CD14-positive monocyte (primary cell): Measurements from ENCODE around the gene PWWP2B. TPM values are rescaled to one million over a fixed set of nuclear protein-coding genes. Genes with fewer than 3 reads are reported as not detected.

Experiments
- DNase-seq, 3 donors: peaks; one replicate each; pipeline ENCODE4 v3.0.0-alpha.2; 2011 to 2022
- H2AFZ ChIP-seq: 2 replicates; pipeline ENCODE4 v1.6.0; 2012; ENCODE audit warnings: mild to moderate bottlenecking, low read depth, low read length, inconsistent platforms; ENCODE audit not compliant: insufficient read depth, poor library complexity, severe bottlenecking
- H3K27ac ChIP-seq, 2 donors: 1 replicate in 1 of 2; 2 replicates in 1 of 2; pipeline ENCODE4 v1.5.1; 2012 to 2013; ENCODE audit warnings: low read length in 2 of 2, control low read depth in 1 of 2, inconsistent platforms in 1 of 2, low read depth in 1 of 2, mild to moderate bottlenecking in 1 of 2
- H3K27me3 ChIP-seq, 2 donors: one replicate each; pipeline versions ENCODE4 v1.6.0 to v1.6.1; 2011 to 2013; ENCODE audit warnings: low read length in 2 of 2; ENCODE audit not compliant: control insufficient read depth in 2 of 2, insufficient read depth in 2 of 2
- H3K36me3 ChIP-seq, 2 donors: replicated peaks in 1 of 2; 1 replicate in 1 of 2; 2 replicates in 1 of 2; pipeline versions ENCODE4 v1.5.1 to v1.6.1; 2012 to 2013; ENCODE audit warnings: low read length in 2 of 2, control low read depth in 1 of 2, inconsistent platforms in 1 of 2, mild to moderate bottlenecking in 1 of 2; ENCODE audit not compliant: insufficient read depth in 2 of 2, control insufficient read depth in 1 of 2
- H3K4me1 ChIP-seq, 2 donors: 1 replicate in 1 of 2; 2 replicates in 1 of 2; pipeline versions ENCODE4 v1.5.1 to v1.6.1; 2012 to 2013; ENCODE audit warnings: low read length in 2 of 2, control low read depth in 1 of 2, inconsistent platforms in 1 of 2, mild to moderate bottlenecking in 1 of 2, moderate library complexity in 1 of 2; ENCODE audit not compliant: insufficient read depth in 2 of 2, control insufficient read depth in 1 of 2
- H3K4me2 ChIP-seq: replicated peaks from 2 replicates; pipeline ENCODE3; 2012; ENCODE audit warnings: low read length, moderate library complexity, mild to moderate bottlenecking; ENCODE audit not compliant: poor library complexity, severe bottlenecking; ENCODE audit errors: extremely low read depth
- H3K4me3 ChIP-seq, 3 experiments: fragments of 200-600 bp in 1 of 3; sonication (generic) in 1 of 3; replicated peaks in 1 of 3; 1 replicate in 2 of 3; 2 replicates in 1 of 3; pipeline ENCODE4 v1.5.1; 2011 to 2013; ENCODE audit warnings: low read length in 3 of 3, mild to moderate bottlenecking in 3 of 3, control low read depth in 2 of 3, low read depth in 2 of 3, inconsistent platforms in 1 of 3, moderate library complexity in 1 of 3
- H3K79me2 ChIP-seq: 2 replicates; pipeline ENCODE4 v1.6.0; 2012; ENCODE audit warnings: mild to moderate bottlenecking, control low read depth, inconsistent platforms, low read length, moderate library complexity; ENCODE audit not compliant: insufficient read depth
- H3K9ac ChIP-seq: 2 replicates; pipeline ENCODE4 v1.6.0; 2017; ENCODE audit warnings: low read length, mild to moderate bottlenecking; ENCODE audit not compliant: insufficient read depth, poor library complexity, severe bottlenecking
- H3K9me3 ChIP-seq, 2 donors: replicated peaks in 1 of 2; 1 replicate in 1 of 2; 2 replicates in 1 of 2; pipeline versions ENCODE4 v1.5.1 to v1.6.1; 2012 to 2013; ENCODE audit warnings: low read length in 2 of 2, control low read depth in 1 of 2; ENCODE audit not compliant: control insufficient read depth in 1 of 2, insufficient read depth in 1 of 2
- H4K20me1 ChIP-seq: 2 replicates; pipeline ENCODE4 v1.6.0; 2012; ENCODE audit warnings: mild to moderate bottlenecking, low read length, control low read depth, moderate library complexity; ENCODE audit not compliant: insufficient read depth
- H3K27ac Mint-ChIP-seq, 7 donors: one replicate each; pipeline ENCODE4 v1.8.0; 2020; ENCODE audit warnings: mild to moderate bottlenecking in 7 of 7, mixed read lengths in 7 of 7, moderate library complexity in 6 of 7, inconsistent platforms in 2 of 7
- H3K27me3 Mint-ChIP-seq, 3 donors: one replicate each; pipeline ENCODE4 v1.8.0; 2021 to 2022; ENCODE audit warnings: low read depth in 3 of 3, mild to moderate bottlenecking in 3 of 3, mixed read lengths in 3 of 3, moderate library complexity in 3 of 3, inconsistent platforms in 1 of 3
- H3K36me3 Mint-ChIP-seq, 2 donors: one replicate each; pipeline ENCODE4 v1.8.0; 2020; ENCODE audit warnings: mixed read lengths in 2 of 2, inconsistent platforms in 1 of 2, mild to moderate bottlenecking in 1 of 2
- H3K4me1 Mint-ChIP-seq: one replicate; pipeline ENCODE4 v1.8.0; 2020; ENCODE audit warnings: mild to moderate bottlenecking, mixed read lengths
- H3K4me3 Mint-ChIP-seq, 2 donors: one replicate each; pipeline ENCODE4 v1.8.0; 2020; ENCODE audit warnings: mild to moderate bottlenecking in 2 of 2, mixed read lengths in 2 of 2, moderate library complexity in 1 of 2
- H3K9me3 Mint-ChIP-seq, 7 donors: one replicate each; pipeline ENCODE4 v1.8.0; 2020 to 2022; ENCODE audit warnings: mixed read lengths in 7 of 7, mild to moderate bottlenecking in 6 of 7, moderate library complexity in 6 of 7, inconsistent platforms in 2 of 7
- CTCF ChIP-seq: fragments of 200-600 bp; IDR thresholded peaks from one replicate; pipeline ENCODE4 v1.8.0; 2022; ENCODE audit warnings: antibody characterized with exemption, mild to moderate bottlenecking
- WGBS: methylation state at CpG from one replicate; pipeline ENCODE4 v1.1.5; 2013; ENCODE audit warnings: missing lambda C conversion rate; ENCODE audit not compliant: insufficient coverage; 5-methylcytosine and 5-hydroxymethylcytosine counted together
- intact Hi-C, 2 donors: fragments of 100-400 bp; cut with micrococcal nuclease; formaldehyde crosslinking; loops; one replicate each; pipeline versions ENCODE4 v1.15.0 to v1.15.1; 2023
- polyA plus RNA-seq, 3 donors: library from polyadenylated mRNA; depleted of rRNA in 1 of 3; unstranded in 2 of 3; stranded (reverse) in 1 of 3; fragments of 300-500 nt in 2 of 3; fragments of >200 nt in 1 of 3; fragmentation: Illumina TruSeq in 2 of 3; gene quantifications; 1 replicate in 2 of 3; 2 replicates in 1 of 3; pipeline ENCODE4 v1.2.3, GENCODE V29; 2012 to 2021

Gene PWWP2B
- polyA plus RNA-seq, 3 donors, result 2.4 to 6.9 (median 2.7) TPM

- peaks cover 23 to 34% of the 10 kb centered on the region in 2 donors for H3K36me3 Mint-ChIP-seq
- peak overlapping the region; percentile 84 to 96 for H3K27ac ChIP-seq
- intact Hi-C loops, result no loop called here
- H4K20me1 ChIP-seq, result peaks cover 7% of the 10 kb centered on the region
- H3K27me3 Mint-ChIP-seq, result peaks cover 0 to 1% (median 0%) of the 10 kb centered on the region in 3 donors
- H3K27me3 ChIP-seq, result no peaks in the 10 kb centered on the region
- peak overlapping the region in 6 of 7 donors; percentile 35 to 69 (median 64) for H3K27ac Mint-ChIP-seq
- no peak overlapping the region for H2AFZ ChIP-seq
- H3K4me2 ChIP-seq, result no peak overlapping the region
- H3K4me3 ChIP-seq, result no peak overlapping the region
- peaks cover 81 to 85% of the 10 kb centered on the region in 2 donors for H3K4me1 ChIP-seq
- H3K4me1 Mint-ChIP-seq, result peaks cover 75% of the 10 kb centered on the region
- H3K36me3 ChIP-seq, result peaks cover 11 to 22% of the 10 kb centered on the region in 2 donors
- H3K9me3 Mint-ChIP-seq, result peaks cover 0 to 2% (median 0%) of the 10 kb centered on the region in 7 donors
- no peaks in the 10 kb centered on the region for H3K9me3 ChIP-seq
- no peak for DNase-seq
- no peak overlapping the region for H3K4me3 Mint-ChIP-seq
- no peak for TF ChIP-seq CTCF
- H3K9ac ChIP-seq, result no peak overlapping the region
- 93% methylated on average over 15 of the region's 22 CpGs for WGBS
- H3K79me2 ChIP-seq, result peaks cover 73% of the 10 kb centered on the region
Measured at GRCh38 chr10:132415956-132416355, 19.0 kb downstream of the PWWP2B start.

- Histone ChIP-seq H3K79me2 (peaks cover 66% of the 10 kb centered on the region), H3K9me3 (no peaks in the 10 kb centered on the region), H3K4me2 (peak overlapping the region; percentile 51), H3K4me1 (peaks cover 81 to 85% of the 10 kb centered on the region in 2 donors), H3K36me3 (peaks cover 8 to 22% of the 10 kb centered on the region in 2 donors), H3K9ac (peak overlapping the region; percentile 45), H2AFZ (no peak overlapping the region), H3K4me3 (peak overlapping the region in 1 of 3 experiments; percentile 42), H3K27me3 (no peaks in the 10 kb centered on the region), H4K20me1 (peaks cover 7% of the 10 kb centered on the region), H3K27ac (peak overlapping the region; percentile 84 to 96)
- 96% methylated on average over 25 of the region's 32 CpGs for WGBS
- DNase-seq, result no peak
- H3K4me1 Mint-ChIP-seq, result peaks cover 71% of the 10 kb centered on the region
- H3K9me3 Mint-ChIP-seq, result peaks cover 0 to 2% (median 0%) of the 10 kb centered on the region in 7 donors
- intact Hi-C loops, result no loop called here
- peaks cover 22 to 30% of the 10 kb centered on the region in 2 donors for H3K36me3 Mint-ChIP-seq
- no peak overlapping the region for H3K4me3 Mint-ChIP-seq
- peaks cover 0 to 1% (median 0%) of the 10 kb centered on the region in 3 donors for H3K27me3 Mint-ChIP-seq
- no peak for TF ChIP-seq CTCF
- peak overlapping the region in 5 of 7 donors; percentile 57 to 92 (median 90) for H3K27ac Mint-ChIP-seq
Measured at GRCh38 chr10:132416566-132417256, 19.7 kb downstream of the PWWP2B start.
